HG02938 (cell line): ENCODE results near the gene EWSR1.
"Not testable (repeated sequence)": the region's sequence is repeated elsewhere in the genome, so short reads cannot be mapped to it uniquely, and the experiment has no call there.

Experiments
- ATAC-seq: cut with Tn5 transposase; IDR thresholded peaks from one replicate; pipeline ENCODE4 v1.9.1; 2021; ENCODE audit warnings: mild to moderate bottlenecking, moderate library complexity; ENCODE audit not compliant: unreplicated experiment

Gene EWSR1

DNA sequence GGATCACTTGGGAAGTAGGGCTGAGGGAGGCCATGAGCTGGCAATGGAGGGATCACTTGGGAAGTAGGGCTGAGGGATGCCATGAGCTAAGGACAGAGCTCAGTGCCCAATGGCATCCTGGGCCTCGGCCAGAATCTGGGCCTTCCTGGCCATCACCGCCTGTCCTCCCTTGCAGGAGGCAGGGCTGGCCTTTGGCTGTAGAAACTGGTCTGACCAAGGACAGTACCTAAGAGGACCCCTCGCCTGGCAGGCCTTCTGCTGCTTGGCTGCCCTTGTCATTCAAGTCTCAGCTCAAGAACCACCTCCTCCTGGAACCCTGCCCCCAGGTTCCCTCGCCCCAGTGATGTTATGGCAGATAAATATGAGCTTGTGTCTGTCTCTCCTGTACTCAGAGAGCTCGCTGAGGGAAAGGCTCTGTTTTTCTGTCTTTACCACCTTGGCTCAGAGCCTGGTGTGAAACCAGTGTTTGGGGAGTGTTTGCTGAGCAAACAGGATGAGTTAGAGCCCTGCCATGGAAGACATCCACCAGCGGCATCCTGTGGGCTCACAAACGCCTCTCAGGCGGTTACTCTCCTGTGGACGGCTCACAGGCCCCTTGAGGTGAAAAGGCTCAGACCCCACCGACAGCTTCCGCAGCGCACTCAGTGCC lies 66.8 kb downstream of the EWSR1 start:
- no peak for ATAC-seq

DNA sequence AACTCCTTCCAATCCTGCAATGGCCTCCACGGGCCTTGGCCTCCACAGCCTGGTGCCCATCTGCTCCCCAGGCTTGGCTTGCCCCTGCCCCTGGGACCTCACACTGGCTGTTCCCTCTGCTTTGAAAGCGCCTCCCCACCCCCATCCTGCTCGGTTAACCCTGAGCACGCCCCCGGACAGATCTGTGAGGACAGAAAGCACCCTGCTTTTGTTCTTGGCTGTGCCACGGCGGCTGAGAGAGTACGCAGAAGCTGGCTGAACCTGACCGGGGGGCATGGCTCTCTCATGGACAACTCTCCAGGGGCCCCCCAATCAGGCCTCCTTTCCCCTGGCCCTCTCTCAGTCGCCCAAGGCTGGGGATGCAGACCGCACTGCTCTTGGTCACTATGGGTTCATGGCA lies 67.6 kb downstream of the EWSR1 start:
- ATAC-seq: no peak

DNA sequence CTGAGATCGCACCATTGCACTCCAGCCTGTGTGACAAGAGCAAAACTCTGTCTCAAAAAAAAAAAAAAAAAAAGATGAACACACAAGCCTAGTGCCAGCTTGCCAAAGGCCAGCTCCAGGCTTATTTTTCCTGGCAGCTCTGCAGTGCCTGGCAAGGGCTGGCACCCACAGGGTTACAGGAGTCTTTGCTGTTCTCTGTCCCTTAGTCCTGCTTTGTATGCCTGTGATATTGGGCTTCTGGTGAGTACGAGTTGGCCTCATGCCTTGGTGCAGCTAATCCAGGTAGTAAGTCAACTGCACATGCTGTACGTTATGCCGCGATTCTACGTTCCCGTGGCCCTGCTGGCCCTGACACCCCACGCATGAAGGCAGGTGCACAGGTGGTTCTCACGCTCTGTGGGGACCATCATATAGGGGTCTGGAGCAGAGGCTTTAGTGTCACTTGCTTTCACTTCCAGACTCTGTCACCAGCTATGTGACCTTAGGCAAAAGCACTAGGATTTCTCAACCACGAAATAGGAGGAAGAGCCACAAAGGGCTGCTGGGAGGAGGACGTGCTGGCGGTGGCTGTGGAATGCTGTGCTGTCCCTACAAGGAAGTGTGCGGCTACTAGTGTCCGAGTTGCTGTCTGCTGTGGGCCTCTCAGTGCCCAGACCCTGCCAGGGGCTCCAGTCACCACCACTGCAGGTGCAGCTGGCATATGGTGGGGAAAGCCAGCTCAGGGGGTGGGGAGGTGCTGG lies 68.9 kb downstream of the EWSR1 start:
- no peak for ATAC-seq

DNA sequence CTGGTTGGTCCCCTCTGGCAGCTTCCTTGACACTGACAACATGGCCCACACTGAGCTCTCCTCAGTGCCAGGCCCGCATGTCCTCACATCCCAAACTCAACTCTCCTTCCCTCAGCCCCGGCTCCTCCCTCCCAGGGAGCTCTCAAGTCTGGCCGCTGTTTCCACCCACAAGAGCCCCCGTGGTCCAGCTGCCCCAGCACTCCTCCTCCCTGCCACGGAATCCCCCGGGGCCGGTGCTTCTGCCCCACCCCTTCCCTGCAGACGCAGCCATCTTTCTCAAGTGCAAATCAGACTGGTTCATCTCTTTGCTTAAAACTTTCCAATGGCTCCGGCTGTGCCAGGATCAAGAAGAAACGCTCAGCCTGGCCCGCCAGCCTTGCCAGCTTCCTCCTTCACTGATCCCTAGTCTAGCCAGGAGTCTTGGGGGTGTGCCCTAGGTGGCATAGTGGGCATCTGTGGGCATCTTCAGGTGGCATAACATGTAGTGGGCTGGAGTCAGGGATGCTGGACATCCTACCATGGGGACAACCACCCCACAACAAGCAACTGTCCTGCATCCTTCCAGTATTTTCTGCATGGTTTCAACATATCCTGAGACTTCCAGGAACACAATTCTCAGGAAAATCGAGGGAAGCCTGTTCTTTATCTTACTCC lies 69.7 kb downstream of the EWSR1 start:
- ATAC-seq: no peak

DNA sequence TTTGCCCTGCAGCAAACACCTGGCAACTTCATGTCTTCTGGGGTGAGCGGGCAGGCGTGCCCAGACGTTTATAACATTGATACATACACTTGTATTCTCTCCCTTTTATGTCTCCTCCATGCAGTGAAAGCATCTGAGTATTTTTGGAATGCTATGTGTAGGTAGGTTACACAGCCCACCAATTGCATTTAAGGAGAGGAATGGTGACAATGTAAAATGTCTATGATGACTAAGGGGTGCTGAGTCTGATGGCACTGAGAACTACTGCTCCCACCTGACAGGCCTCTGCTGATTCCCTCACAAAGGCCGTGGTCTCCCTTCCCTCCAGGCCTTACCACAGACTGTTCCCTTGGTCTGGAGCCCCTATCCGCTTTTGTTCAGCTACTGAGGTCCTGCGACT lies 70.3 kb downstream of the EWSR1 start:
- no peak for ATAC-seq

DNA sequence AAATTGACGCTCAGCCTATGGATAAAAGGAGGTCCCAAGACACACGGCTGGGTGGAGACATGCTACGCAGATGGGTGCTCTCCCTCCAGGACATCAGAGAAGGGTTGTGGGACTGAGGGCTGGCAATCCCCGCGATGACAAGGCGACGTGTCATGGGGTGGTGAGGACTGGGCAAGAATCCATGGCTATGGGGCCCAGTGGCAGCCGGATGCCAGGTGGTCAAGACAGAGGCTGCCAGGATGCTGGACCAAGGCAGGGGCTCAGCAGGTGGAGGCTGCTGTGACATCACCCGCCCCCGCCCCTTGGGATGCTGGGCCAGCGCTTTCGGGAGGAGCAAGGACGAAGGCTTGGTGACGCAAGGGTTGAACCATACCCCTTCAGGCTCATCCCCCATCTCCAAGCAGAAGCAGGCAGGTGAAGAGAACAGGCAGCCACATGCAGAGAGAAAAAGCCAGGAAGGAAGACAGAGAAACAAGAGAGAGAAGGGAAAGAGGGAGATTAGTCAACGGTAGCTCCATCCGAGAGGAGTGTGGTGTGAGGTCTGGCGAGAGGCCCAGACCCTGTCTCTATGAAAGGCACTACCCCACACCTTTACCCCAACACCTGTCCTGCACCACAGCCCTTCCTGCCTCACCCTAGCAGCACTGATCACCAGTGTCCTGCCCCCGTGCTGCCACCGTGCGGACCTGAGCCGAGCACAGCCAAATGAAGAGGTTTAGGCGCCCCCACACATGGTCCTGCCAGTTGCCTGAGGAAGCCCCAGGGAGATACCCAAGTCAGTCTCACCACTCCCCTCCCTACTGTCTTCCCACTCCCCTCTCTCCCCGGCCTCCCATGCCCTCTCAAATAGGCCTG lies 71.5 kb downstream of the EWSR1 start:
- ATAC-seq: no peak

DNA sequence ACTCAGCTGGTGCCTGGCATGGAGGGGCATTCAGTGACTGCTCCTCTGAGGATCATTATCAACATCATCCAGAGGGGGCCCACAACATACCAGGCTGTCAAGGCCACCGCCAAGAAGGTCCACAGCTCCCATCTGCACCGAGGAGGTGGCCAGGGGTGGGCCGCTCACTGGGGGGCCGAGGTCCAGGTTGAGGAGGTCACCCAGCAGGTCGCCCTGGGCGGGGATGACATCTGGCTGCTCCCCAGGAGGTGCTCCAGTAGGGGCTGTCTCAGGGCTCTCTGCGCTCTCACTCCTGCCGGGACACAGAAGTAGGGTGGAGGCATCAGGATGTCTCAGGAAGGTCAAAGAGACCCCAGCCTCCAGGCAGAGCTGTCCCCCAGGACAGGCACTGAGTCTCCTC lies 72.5 kb downstream of the EWSR1 start:
- ATAC-seq: no peak

DNA sequence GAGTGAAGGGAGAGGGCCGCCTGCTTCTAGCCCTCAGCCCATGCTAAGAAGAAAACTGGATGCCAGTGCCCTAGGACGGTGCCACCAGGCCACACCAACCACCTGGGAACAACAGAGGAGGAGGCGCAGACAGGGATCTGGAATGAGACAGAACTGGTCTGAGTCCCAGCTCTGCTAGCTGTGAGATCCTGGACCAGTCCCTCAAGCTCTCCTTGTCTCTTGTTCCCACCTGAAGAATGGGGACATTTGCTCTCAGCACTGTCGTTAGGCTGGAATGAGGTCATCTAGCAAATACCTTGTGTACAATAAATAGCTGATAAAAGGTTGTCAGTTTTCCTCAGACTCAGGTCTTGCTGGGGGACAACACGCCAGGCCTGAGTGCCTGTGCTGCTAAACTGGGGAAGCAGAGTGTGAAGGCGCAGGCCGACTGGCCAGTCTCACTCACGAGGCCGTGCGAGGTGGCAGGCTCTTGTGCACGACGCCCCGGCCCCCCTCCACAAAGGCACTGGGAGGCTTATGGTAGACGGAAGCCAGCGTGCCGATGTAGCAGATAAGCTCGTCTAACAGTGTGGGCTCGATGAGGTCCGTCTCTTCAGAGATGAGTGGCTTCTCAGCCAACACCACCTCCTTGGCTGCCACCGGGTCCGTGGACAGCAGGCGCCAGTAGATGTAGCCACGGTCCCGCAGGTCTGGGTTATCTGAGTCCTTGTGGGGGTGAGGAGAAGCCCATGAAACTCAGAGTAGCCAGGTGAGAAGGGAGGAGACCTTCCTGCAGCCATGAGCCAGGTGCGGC lies 73.2 kb downstream of the EWSR1 start:
- ATAC-seq: no peak

DNA sequence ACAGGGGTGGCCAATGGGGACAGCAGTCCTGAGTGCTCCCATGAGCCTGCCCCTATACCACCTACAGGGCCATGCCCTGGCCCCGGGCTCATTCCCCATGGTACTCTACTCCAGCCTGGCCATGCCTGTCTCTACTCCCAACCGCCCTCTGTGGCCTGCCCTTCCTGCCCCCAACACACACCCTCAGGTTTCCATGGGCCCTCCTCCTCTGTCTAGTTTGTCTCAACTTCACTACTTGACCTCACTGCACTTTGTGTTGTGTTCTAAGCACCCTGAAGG lies 73.7 kb downstream of the EWSR1 start:
- no peak for ATAC-seq

DNA sequence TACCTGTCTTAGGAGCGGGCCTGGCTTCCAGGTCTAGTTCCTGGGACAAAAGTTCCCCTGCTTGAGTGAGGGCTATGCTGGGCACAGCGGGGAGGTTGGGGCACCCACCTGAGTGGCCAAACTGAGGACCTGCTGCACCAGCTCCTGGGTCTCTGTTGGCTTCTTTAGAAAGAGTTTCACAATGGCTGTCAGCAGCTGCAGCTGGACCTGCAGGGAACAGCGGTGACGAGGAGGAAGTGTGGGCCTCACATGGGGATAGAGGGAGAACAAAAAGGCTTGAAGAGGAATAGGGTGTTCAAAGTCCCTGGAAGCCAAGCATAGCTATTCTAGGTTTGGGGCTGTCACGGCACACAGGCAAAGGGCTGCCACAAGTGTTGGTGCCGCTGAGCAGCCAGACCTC lies 74.1 kb downstream of the EWSR1 start:
- no peak for ATAC-seq

DNA sequence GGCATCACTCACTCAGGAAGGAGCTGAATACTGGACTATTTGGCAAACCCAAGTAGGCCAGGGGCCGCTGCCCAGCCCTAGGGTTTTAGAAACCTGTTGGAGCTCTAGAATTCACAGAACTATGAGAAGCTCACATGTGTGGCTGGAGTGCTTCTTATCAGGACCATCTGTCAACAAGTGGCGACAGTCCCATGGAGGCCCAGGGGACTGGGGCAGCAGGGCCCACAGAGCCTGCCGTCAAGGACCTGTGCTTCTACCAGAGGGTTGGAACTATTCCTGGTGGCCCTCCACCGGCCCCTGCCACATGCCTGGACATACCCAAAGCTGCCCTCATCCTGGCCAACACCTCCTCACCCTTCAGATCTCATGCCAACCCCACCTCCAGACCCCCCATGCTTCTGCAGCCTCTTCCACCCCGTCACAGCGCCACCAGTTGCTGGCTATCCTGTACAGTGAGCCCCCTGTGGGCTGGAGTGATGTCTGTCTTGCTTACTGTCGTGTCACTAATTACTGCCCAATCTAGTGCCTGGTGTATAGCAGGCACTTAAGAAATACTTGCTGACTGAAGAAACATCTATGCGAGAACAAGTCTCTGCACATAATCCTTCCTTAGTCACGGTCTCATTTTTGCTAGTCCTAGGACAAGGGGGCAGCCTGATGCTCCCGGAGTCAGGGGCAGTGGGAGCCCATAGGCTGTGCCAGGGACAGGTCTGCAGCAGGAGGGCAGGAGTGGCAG lies 74.7 kb downstream of the EWSR1 start:
- no peak for ATAC-seq

DNA sequence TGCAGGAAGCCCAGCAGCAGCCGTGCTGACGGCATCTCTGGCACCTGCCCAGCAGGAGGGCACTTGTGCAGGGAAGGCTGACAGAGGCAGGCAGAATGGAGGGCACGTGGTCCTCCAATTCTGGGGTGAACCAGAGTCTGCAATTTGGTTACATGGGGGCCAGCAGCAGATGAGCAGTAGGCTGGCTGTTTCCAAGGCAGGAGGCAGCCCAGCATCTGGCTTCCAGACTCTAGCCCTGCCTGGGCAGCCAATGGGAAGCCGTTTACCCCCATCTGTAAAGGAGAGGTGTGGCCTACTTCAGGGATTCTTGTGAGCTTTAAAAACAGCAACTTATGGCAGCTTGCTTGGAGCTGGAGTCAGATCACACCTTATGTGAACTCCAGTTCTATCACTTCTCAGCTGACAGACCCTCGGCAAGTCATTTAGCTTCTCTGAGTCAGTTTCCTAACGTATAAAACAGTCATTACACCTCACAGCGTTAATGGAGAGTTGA lies 75.3 kb downstream of the EWSR1 start:
- no peak for ATAC-seq

DNA sequence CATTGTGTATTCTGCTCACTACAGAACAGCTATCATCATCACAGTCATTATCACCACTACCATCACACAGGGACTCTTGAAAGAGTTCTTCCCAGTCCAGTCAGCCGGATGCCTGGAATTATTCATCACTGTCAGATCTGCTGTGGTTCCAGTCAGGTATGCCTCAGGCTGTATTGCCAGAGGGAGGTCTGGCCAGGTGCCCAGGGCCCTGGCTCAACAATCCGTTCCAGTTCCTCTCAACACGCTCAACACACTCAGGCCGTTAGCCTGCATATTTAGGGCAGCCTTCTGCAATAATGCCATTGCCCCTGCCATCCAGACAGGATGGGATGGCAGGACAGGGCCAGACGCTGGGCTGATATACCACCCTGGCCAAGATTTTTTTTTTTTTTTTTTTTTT lies 76.1 kb downstream of the EWSR1 start:
- no peak for ATAC-seq

DNA sequence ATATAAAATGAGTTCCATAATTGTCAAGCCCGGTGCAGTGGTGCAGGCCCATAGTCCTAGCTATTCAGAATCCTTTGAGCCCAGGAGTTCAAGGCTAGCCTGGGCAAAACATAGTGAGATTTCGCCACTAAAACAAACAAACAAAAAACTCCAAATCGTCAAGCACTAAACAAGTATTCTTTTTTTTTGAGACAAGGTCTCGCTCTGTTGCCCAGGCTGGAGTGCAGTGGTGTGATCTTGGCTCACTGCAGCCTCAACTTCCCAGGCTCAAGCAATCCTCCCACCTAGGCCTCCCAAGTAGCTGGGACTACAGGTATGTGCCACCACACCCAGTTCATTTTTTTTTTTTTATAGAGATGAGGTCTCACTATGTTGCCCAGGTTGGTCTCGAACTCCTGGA lies 76.8 kb downstream of the EWSR1 start:
- not testable (repeated sequence) for ATAC-seq

DNA sequence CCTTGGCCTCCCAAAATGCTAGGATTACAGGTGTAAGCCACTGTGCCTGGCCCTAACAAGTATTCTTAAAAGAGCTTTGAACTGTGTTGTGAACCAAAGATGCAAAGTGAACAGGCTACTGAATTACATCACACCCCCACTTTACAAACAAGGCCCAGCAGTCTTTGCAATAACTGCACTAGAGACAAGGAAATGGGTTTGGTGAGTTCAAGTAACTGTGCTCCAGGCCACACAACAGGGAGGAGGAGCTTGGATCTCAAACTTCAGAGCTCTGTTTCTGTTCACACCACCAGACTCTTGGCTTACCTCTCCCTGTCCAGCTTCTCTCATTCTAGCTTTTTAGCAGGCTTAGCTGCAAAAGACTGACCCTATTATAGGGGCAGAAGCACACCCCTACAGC lies 77.9 kb downstream of the EWSR1 start:
- no peak for ATAC-seq

DNA sequence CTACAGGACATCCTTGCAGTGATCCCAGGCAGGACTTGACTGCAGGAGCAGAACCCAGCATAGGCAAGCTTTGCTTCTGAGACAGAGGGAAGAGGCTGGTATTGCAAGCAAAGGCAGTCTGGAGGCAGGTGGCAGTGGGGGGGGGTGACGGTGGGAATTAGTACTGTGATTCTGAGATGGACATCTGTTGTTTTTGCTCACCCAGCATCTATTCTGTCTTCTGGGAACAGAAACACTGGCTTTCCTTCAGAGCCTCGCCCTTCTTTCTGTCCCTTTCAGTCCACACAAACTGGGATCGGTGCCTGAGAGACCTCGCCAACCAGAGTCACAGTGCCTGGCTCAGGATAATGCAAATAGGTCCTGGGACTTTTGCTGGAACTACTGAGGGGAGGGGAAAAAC lies 78.6 kb downstream of the EWSR1 start:
- no peak for ATAC-seq

DNA sequence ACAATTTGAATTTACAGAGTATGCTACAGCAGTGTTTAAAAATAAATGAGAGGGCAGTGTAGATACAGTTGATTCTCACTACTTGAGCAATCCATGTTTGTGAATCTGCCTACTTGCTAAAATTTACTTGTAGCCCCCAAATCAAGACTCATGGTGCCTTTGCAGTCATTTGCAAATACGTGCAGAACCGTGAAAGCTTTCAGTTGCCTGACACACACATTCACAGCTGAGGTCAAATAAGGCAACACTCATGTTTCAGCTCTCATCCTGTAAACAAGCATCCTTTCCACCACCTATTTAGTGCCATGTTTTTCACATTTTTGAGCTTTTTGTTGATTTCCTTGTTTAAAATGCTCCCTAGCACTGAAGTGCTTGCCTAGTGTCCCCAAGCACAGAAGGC lies 80.0 kb downstream of the EWSR1 start:
- ATAC-seq: no peak

DNA sequence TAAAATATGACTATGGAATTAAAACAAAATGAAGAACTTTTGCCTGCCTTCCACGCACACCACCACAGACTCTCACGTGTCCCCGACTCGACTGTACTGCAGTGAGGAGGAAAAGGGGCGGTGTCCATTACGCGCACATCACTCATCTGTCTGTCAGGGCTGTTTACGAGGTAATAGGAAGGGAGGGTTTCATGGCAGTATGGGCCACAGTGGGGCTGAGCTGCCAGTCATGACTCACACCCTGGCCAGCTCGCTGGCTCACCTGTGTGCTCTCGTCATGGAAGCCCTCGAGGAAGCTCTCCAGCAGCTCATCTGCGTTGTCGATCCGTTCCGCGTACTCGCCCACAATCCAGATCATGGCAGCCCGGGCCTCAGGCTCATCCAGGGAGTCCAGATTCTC lies 80.9 kb downstream of the EWSR1 start:
- ATAC-seq: no peak
